SHP77 (cell line): ENCODE results near the gene MRPS10.
"Not testable (repeated sequence)": the region's sequence is repeated elsewhere in the genome, so short reads cannot be mapped to it uniquely, and the experiment has no call there.

ENCODE experiments used
- DNase-seq, 2 experiments: peaks; one replicate each; lab custom pipeline; 2025; lab: John Stamatoyannopoulos, UW

Gene MRPS10

DNA sequence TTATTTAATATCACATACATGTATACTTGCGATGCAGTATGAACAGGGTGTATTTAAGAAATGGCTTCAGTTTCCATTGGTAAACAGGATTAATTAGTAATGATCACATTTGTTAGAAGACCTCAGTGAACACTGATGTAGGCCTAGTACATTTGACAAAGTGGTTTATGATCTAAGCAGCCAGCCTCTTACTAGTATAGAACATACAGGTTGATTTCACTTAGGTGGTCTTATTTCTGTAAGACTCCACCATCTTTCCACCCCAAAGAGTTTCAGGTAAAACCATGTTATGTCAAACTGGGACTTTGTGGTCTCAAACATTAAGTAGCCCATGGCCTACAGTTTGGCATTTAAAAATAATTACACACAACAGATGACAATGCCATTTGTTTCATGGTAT, 20.2 kb upstream of the MRPS10 start:
- DNase-seq = no peak

GRCh38 chr6:42236682-42237473, 19.2 kb upstream of the MRPS10 start:
- no peak for DNase-seq

DNA sequence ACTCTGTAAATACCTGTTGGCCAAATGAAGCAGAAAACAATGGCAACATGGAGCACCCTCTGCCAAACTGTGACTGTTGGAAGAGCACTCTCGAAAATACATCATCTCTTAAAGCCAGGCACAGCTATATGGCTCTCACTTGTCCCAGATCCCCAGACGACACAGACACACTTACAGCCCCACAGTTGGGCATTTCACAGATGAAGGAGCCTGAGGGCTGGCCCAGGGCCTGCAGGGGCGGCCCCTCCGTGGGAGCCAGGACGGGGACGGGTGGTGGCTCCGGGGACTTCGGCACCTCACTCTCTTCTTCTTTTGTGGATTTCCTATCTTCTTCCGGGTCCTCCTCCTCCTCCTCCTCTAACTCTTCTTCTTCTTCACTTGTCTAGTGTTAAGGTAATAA, 18.4 kb upstream of the MRPS10 start:
- DNase-seq = no peak

- DNase-seq = no peak
These were observed 14.4 kb upstream of the MRPS10 start for GRCh38 chr6:42232035-42232434.

DNA sequence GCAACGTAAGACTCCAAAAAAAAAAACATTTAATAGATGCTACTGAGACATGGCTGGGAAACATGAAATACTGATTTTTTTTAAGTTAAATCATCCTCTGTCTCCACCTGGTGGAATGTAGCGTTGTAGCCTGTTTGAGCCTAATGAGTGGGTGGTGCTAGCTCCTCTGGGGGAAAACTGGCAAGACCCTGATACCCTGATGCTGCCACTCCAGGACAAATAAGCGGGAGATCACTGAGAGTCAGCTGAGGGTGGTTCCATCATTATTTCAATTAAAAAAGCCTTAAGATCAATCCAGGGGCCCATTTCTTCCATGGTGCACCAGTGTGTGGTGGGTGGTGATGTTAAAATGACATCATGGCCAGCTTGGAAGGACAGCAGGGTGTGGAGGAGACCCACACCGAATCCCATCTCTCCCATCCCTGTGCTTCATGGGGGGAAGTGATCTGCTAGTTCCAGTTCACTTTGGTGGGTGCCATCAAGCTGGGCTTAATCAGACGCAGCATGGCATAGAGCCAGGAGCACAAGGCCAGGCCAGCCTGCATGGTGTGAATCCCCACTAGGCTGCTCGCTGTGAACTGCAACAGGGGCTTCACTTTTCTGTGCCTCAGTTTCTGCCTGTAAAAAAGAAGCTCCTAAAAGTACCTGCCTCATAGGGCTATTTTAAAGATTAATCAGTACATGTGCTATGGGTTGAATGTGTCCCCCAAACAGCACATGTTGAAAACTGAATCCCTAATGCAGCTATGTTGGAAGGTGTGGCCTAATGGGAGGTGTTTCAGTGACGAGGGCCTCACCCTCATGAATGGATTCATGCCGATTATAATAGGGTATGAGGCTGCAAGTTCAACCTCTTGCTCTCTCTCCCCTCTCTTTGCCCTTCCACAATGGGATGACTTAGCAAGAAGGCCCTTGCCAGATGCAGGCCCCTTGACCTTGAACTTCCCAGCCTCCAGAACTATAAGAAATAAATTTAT, 13.0 kb upstream of the MRPS10 start:
- DNase-seq = no peak

- DNase-seq = no peak
These were observed 12.0 kb upstream of the MRPS10 start for GRCh38 chr6:42229506-42230119.

DNA sequence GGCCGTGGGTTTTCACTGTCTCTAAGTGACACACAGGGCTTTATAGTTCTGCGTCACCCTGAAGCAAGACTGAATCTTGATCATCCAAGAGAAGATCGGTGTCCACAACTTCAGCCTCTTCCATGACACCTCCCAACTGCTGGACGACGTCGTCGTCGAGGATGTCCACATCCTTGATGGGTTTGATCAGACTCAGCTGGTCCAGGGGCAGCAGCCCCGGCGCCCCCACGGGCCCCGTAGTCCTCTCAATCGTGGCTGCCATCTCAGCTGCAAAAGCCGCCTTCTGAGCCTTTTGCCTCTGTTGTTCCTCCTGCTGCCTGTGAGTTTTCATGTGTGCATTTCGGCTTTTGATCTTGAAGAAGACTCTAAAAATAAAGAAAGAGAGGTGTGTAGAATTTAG, 10.6 kb upstream of the MRPS10 start:
- DNase-seq = no peak

DNA sequence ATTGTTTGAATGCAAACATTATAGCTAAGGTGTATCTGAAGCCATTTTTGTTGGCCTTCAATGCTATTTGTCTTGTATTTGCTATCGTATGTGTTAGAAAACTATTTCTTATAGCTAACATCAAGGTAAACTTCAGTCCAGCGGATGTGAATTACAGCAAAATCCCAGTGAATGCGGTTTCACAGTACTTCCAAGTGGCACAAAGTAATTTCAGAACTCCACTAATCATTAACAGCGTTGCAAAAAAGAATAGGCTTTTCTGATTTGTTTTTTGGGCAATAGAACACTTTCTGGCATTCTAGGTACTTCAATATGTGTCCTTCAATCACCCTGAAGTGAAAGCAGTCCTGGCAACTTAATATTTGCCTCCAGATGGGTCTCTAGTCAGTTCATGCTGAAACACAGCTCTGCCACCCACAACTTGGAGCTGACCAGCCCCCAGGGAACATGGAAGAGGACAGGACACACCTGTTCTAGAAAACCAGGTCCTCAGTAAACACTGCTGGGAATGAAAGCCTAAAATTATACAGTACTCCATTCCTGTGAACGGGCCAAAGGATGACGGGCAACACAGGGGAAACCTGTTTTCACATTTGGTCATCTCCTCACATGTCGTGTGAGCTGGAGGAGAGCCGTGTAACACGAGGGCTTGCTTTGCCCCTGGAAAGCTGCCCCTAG, 9.7 kb upstream of the MRPS10 start:
- no peak for DNase-seq

GRCh38 chr6:42226645-42227143, 9.0 kb upstream of the MRPS10 start:
- DNase-seq = no peak

DNA sequence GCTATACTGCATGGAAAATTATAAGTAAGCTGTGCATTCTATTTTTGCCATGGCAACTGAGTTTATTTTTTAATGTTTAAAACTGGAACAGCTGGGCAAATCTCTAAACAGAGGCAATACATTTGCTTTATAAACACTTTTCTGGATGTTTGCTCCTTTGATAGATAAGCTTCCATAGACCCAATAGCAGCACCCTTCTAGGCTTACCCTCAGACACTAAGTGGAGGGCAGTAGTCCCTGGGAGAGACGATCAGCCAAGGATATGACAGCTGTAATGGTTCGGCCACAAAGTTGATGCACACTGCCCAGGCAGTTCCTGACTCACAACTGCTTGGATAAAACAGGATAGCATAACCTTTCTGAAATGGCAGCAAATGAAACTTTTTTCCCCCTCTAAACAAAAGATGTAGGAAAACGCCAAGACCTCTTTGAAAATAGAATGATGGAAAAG, 8.5 kb upstream of the MRPS10 start:
- no peak for DNase-seq

- no peak for DNase-seq
These were observed 7.8 kb upstream of the MRPS10 start for GRCh38 chr6:42225419-42225818.

DNA sequence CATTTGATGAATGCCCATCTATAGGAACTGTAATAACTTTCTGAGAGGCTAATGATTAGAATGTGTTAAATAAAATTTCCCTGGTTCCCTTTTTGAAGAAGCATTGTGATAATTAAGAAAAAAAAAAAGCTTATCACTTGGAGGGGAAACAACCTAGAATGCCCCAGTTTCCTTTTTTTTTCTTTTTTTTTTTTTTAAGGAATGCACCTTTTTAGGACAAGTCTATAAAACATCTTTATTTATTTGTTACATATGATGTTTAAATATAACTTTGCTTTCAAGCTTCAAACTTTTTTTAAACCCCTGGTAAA, 7.3 kb upstream of the MRPS10 start:
- no peak for DNase-seq

DNA sequence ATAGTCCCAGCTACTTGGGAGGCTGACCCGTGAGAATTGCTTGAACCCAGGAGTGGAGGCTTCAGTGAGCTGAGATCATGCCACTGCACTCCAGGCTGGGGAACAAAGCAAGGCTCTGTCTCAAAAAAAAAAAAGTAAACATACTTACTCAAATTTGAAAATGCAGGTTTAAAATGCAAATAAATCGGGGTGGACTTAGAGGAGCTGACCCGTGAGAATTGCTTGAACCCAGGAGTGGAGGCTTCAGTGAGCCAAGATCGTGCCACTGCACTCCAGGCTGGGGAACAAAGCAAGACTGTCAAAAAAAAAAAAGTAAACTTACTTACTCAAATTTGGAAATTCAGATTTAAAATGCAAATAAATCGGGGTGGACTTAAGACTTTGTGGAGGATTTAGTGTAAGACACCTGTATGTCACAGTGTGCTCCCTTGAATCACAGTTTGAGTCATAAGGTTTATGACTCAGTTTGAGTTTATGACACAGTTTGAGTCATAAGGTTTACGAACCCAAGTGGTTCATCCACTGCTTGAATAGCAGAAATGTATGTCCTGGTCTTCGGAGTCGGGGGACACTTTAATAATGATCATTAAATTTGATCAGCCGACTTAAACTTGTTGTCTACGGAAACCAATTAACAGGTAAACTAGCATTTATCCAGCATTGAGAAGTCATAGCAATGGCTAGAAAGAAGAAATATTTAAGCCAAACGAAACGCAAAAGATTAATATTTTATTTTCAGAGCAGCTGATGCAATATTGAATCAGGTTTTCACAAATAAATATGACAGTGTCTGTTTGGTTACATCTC, 6.8 kb upstream of the MRPS10 start:
- DNase-seq = no peak

DNA sequence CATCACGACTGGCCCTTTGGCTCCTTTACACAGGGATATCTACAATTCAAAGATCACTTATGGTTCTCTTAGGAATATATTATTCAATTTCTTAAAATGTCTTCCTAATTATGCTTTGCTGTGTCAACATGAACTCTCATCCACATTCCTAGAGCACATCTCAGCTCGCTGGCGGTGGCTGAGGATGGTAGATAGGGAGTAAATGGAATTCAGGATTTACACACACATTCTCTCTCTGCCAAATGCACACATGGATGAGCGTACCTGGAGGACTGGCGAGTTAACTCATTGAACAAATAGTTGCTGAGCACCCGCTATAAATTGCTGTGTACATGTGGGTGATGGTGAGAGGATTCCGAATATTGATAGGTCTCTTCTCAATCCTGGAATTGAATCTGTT, 4.8 kb upstream of the MRPS10 start:
- no peak for DNase-seq

- DNase-seq = no peak
These were observed 3.9 kb upstream of the MRPS10 start for GRCh38 chr6:42221546-42221945.

DNA sequence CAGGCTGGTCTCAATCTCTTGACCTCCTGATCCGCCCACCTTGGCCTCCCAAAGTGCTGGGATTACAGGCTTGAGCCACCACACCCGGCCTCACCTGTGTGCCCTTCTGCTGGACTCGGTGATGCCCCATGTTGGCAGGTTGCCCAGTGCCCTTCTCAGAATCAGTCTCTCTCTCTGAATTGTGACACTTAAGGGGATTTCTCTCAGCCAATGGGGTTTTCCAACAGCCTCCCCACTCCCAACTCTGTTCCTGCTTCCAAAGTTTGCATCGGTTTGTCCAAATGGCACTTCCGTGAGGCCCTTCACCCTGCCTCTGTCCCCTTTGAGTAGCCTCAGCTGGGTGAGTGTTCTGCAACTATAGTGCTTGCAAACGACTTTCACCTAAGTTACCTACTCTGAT, 3.1 kb upstream of the MRPS10 start:
- DNase-seq = no peak

DNA sequence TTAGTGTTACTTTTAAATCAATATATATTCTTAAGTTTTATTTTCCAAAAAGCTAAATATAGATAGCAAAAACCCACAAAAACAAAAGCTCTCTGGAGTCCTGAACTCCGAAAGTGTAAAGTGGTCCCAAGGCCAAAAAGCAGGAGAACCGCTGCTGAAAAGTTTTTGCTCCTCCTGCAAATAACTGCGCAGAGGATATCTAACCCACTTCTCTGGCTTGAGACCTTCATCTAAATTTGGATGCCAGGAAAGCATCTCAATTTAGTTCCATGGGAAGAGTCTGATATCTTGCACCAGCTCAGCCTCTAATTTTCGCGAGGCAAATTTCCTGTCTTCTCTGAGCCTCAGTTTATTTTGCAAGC, 523 bp downstream of the MRPS10 start:
- no peak for DNase-seq

GRCh38 chr6:42216495-42216894, 1.2 kb downstream of the MRPS10 start:
- not testable (repeated sequence) for DNase-seq

- no peak for DNase-seq
These were observed 5.2 kb downstream of the MRPS10 start for GRCh38 chr6:42212442-42212841.

- no peak for DNase-seq
These were observed 5.9 kb downstream of the MRPS10 start for GRCh38 chr6:42211726-42212125.

- DNase-seq = peak; percentile 74 to 82
These were observed 7.1 kb downstream of the MRPS10 start for GRCh38 chr6:42210551-42210950.
